NCI-H2196 treated with DMSO at 0.1 percent for 48 hours (cell line): Measurements from ENCODE around the gene EEPD1.

ENCODE experiments used
- DNase-seq: peaks from one replicate; lab custom pipeline; 2025; ENCODE audit not compliant: unreplicated experiment; lab: John Stamatoyannopoulos, UW

EEPD1 gene

GRCh38 chr7:36299223-36299774, 146.2 kb downstream of the EEPD1 start:
- DNase-seq: no peak

- no peak for DNase-seq
Measured at GRCh38 chr7:36299823-36300341, 146.8 kb downstream of the EEPD1 start.

- no peak for DNase-seq
Measured at GRCh38 chr7:36300696-36301350, 147.8 kb downstream of the EEPD1 start.

- DNase-seq: no peak
Measured at GRCh38 chr7:36301914-36302771, 149.1 kb downstream of the EEPD1 start.

DNA sequence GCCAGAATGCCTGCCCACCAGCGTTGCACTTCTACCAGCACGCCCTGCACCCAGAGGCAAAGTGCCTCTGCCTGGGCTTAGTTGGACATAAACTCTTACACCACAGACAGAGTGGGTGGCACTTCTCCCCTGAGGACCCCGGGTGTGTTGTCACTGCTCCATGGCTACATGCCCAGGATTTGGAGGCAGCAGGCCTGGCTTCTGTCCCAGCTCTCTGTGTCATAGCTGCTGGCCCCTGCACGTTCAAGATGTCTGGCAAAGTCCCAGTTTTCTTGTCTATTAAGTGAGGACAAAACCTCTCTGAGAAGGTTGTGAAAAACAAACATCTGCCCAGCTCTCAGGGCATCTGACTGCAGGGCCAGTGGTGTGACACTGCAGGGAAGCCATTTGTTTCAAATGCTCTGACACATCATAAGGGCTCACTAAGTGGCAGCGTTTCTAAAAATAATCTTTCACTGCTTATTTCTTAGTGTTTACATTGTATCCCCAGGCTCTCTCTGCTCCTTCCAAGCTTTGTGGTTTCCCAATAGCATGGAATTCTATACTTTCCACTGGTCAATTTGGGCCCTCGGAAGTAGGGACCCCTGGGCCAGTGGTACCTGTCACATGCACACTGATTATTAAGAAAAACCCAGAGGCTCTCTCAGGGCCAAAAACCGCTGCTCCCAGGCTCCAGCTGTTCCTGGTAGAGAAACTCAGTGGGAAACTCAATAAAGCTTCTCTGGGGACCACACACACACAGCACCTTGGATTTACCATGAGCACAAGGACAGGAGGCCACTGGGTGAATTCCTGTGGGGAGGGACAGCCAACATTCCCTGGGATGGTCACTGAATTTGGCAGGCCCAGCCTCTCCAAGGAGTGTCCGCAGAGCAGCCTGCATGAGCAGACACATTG, 150.4 kb downstream of the EEPD1 start:
- peak; percentile 85 for DNase-seq

GRCh38 chr7:36304099-36304425, 151.0 kb downstream of the EEPD1 start:
- no peak for DNase-seq

- DNase-seq: no peak
Measured at GRCh38 chr7:36305226-36305625, 152.2 kb downstream of the EEPD1 start.

GRCh38 chr7:36305648-36306047, 152.6 kb downstream of the EEPD1 start:
- no peak for DNase-seq

DNA sequence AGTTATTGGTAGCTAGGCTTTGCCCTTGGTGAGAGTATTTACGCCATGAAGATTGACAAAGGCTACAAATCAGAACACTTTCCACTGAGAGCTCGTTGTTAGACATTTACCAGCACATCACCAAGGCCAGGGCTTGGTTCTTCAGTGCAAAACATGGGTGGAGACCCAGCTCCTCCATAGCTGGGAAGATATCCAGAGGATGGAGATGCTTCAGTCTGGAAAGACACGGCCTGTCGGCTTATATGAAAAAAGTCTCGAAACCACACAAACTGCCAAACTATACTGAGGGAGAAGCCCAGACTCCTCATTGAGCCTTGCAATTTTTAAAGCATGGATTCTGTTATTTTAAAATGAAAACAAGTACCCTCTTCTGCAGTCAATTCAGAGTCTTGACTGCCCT, 153.2 kb downstream of the EEPD1 start:
- DNase-seq: no peak

GRCh38 chr7:36306722-36307121, 153.7 kb downstream of the EEPD1 start:
- no peak for DNase-seq

DNA sequence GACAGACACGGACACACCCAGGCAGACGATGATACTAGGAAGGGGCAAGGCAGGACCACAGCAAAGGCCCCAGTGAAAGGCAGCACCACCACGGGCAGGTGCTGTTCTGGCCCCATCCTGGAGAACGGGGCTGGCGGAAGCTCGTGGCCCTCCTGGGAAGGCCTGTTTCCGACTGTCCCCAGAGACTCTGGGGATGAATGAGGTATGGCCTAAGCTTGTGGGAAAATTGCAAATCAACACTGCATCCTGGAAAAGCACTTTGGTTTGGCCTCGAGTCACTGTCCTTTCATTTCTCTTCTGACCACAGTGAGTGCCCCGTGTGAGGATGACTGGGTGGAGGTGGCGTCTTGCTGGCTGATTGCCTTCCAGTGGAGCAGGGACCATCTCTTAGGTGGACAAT, 155.0 kb downstream of the EEPD1 start:
- DNase-seq: no peak

- no peak for DNase-seq
Measured at GRCh38 chr7:36309301-36309700, 156.2 kb downstream of the EEPD1 start.

GRCh38 chr7:36309716-36310115, 156.7 kb downstream of the EEPD1 start:
- no peak for DNase-seq

- DNase-seq: no peak
Measured at GRCh38 chr7:36310897-36311296, 157.8 kb downstream of the EEPD1 start.

GRCh38 chr7:36311539-36311938, 158.5 kb downstream of the EEPD1 start:
- no peak for DNase-seq

DNA sequence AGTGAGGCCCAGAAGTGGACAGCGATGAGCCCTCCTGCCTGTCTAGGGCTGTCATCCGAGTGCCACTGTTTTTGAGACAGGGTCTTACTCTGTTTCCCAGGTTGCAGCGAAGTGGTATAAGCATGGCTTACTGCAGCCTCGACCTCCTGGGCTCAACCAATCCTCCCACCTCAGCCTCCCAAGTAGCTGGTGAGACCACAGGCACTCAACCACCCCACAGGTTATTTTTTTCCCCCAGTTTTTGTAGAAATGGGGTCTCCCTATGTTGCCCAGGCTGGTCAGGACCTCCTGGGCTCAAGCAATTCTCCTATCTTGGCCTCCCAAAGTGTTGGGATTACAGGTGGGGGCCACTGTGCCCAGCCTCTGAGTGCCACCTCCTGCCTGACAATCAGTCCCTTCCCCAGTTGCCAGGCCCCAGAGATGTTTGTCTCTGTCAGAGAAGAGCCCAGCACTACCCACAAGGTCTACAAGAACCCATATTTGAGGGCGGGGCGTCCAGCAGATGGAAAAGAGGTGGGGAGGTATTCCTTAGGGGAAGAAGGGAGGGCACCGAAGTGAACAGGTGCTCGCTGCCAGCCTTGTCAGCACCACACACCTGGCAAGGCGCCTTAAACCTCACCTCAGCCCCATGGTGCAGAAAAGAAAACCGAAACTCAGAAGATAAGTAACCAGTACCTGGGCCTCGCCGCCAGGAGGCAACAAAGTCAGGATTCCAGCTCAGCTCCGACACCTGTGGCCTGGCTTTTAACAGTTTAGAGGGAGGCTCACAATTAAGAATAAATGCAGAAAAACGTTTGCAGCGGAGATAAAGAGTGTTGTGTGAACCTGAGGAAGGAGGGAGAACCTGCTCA, 159.2 kb downstream of the EEPD1 start:
- no peak for DNase-seq

GRCh38 chr7:36312915-36313334, 159.9 kb downstream of the EEPD1 start:
- DNase-seq: no peak

DNA sequence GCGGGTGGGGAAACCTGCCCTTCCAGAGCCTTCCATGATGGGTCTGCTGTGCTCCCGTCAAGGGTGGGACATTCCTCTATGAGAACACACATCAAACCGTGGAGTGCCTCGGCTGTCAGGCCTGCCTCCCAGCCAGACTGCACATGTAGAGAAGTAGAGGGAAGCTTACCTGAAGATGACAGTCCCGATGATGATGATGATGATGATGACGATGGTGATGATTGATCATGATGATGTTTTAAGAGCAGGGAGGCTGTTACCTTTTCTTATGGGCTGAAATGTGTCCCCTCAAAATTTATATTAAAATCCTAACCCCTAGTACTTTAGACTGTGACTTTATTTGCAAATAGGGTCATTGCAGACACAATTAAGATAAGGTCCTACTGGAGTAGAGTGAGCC, 160.6 kb downstream of the EEPD1 start:
- no peak for DNase-seq

- no peak for DNase-seq
Measured at GRCh38 chr7:36314491-36314890, 161.4 kb downstream of the EEPD1 start.

- DNase-seq: no peak
Measured at GRCh38 chr7:36315309-36315944, 162.4 kb downstream of the EEPD1 start.
